ENCODE data around the gene LILRB4. TPM values are rescaled to one million over a fixed set of nuclear protein-coding genes. Genes with fewer than 3 reads are reported as not detected.
"Not testable (repeated sequence)": the region's sequence is repeated elsewhere in the genome, so short reads cannot be mapped to it uniquely, and the experiment has no call there.

LILRB4 gene
- total and polyA plus RNA-seq, 4 donors, result 1.9 to 5.0 (median 3.4) TPM

DNA sequence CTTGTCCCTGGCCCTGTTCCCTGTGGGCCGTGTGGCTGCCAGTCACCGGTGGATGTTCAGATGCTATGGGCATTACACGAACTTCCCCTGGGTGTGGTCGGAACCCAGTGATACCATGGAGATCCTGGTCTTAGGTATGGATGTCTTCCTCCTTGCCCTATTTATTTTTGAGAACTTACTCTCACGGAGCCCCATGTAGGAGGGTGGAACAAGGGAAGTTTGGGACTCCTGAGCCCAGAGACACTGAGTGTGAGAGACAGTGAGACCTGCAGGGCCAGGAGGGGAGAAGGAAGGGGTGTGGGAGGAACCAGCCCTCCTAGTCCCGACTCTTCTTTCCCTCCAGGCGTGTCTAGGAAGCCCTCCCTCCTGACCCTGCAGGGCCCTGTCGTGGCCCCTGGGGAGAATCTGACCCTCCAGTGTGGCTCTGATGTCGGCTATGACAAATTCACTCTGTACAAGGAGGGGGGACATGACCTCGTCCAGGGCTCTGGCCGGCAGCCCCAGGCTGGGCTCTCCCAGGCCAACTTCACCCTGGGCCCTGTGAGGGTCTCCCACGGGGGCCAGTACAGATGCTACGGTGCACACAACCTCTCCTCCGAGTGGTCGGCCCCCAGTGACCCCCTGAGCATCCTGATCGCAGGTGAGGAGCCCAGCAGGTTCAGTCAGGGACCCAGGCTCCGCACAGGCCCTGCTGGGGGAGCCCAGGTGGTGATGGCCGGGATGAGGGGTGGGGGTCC, 46.6 kb downstream of the LILRB4 start:
- Histone ChIP-seq H3K27ac (ENCODE audit: low read depth in 1 of 2, low read length in 2 of 2) (no peak overlapping the region), H3K4me1 (ENCODE audit: control insufficient read depth in 4 of 4, insufficient read depth in 4 of 4, low read length in 3 of 4) (no peaks in the 10 kb centered on the region), H3K4me3 (ENCODE audit: low read depth in 1 of 3, low read length in 3 of 3) (no peak overlapping the region), H3K9me3 (ENCODE audit: control insufficient read depth in 4 of 4, low read length in 3 of 4) (no peaks in the 10 kb centered on the region), H3K9ac (ENCODE audit: low read depth in 1 of 2, low read length in 2 of 2) (no peak overlapping the region), H3K36me3 (ENCODE audit: control insufficient read depth in 4 of 4, insufficient read depth in 3 of 4, low read depth in 1 of 4, low read length in 3 of 4) (no peaks in the 10 kb centered on the region), H3K27me3 (ENCODE audit: control insufficient read depth in 4 of 4, insufficient read depth in 4 of 4, low read length in 3 of 4) (no peaks in the 10 kb centered on the region)
- no peak for DNase-seq (ENCODE audit: low spot score)
- TF ChIP-seq EGR1 (IDR thresholded peaks at IDR 0.05; ENCODE audit: low read depth in 2 of 2) (no peak), FOXA2 (IDR thresholded peaks at IDR 0.05) (no peak), JUND (IDR thresholded peaks at IDR 0.05) (no peak), HNF4G (IDR thresholded peaks at IDR 0.05) (no peak), YY1 (IDR thresholded peaks at IDR 0.05) (no peak), FOXA1 (IDR thresholded peaks at IDR 0.05) (no peak), GABPA (IDR thresholded peaks at IDR 0.05 in 1 of 2, conservative IDR thresholded peaks at IDR 0.05 in 1 of 2) (no peak), TAF1 (conservative IDR thresholded peaks at IDR 0.05) (no peak), NR2F2 (IDR thresholded peaks at IDR 0.05) (no peak), RAD21 (IDR thresholded peaks at IDR 0.05) (no peak), SP1 (IDR thresholded peaks at IDR 0.05) (no peak), HNF4A (conservative IDR thresholded peaks at IDR 0.05) (no peak), RXRA (IDR thresholded peaks at IDR 0.05) (no peak)
- TF ChIP-seq, protein P1, sequence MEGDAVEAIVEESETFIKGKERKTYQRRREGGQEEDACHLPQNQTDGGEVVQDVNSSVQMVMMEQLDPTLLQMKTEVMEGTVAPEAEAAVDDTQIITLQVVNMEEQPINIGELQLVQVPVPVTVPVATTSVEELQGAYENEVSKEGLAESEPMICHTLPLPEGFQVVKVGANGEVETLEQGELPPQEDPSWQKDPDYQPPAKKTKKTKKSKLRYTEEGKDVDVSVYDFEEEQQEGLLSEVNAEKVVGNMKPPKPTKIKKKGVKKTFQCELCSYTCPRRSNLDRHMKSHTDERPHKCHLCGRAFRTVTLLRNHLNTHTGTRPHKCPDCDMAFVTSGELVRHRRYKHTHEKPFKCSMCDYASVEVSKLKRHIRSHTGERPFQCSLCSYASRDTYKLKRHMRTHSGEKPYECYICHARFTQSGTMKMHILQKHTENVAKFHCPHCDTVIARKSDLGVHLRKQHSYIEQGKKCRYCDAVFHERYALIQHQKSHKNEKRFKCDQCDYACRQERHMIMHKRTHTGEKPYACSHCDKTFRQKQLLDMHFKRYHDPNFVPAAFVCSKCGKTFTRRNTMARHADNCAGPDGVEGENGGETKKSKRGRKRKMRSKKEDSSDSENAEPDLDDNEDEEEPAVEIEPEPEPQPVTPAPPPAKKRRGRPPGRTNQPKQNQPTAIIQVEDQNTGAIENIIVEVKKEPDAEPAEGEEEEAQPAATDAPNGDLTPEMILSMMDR (IDR thresholded peaks at IDR 0.05; ENCODE audit: low read depth, low read length, missing input control), result no peak
- TF ChIP-seq, protein P2, sequence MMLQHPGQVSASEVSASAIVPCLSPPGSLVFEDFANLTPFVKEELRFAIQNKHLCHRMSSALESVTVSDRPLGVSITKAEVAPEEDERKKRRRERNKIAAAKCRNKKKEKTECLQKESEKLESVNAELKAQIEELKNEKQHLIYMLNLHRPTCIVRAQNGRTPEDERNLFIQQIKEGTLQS (IDR thresholded peaks at IDR 0.05), result no peak
- TF ChIP-seq, protein P3, sequence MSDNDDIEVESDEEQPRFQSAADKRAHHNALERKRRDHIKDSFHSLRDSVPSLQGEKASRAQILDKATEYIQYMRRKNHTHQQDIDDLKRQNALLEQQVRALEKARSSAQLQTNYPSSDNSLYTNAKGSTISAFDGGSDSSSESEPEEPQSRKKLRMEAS (IDR thresholded peaks at IDR 0.05), result no peak
- TF ChIP-seq, protein P4, sequence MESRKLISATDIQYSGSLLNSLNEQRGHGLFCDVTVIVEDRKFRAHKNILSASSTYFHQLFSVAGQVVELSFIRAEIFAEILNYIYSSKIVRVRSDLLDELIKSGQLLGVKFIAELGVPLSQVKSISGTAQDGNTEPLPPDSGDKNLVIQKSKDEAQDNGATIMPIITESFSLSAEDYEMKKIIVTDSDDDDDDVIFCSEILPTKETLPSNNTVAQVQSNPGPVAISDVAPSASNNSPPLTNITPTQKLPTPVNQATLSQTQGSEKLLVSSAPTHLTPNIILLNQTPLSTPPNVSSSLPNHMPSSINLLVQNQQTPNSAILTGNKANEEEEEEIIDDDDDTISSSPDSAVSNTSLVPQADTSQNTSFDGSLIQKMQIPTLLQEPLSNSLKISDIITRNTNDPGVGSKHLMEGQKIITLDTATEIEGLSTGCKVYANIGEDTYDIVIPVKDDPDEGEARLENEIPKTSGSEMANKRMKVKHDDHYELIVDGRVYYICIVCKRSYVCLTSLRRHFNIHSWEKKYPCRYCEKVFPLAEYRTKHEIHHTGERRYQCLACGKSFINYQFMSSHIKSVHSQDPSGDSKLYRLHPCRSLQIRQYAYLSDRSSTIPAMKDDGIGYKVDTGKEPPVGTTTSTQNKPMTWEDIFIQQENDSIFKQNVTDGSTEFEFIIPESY (IDR thresholded peaks at IDR 0.05), result no peak
- TF ChIP-seq, protein P5, sequence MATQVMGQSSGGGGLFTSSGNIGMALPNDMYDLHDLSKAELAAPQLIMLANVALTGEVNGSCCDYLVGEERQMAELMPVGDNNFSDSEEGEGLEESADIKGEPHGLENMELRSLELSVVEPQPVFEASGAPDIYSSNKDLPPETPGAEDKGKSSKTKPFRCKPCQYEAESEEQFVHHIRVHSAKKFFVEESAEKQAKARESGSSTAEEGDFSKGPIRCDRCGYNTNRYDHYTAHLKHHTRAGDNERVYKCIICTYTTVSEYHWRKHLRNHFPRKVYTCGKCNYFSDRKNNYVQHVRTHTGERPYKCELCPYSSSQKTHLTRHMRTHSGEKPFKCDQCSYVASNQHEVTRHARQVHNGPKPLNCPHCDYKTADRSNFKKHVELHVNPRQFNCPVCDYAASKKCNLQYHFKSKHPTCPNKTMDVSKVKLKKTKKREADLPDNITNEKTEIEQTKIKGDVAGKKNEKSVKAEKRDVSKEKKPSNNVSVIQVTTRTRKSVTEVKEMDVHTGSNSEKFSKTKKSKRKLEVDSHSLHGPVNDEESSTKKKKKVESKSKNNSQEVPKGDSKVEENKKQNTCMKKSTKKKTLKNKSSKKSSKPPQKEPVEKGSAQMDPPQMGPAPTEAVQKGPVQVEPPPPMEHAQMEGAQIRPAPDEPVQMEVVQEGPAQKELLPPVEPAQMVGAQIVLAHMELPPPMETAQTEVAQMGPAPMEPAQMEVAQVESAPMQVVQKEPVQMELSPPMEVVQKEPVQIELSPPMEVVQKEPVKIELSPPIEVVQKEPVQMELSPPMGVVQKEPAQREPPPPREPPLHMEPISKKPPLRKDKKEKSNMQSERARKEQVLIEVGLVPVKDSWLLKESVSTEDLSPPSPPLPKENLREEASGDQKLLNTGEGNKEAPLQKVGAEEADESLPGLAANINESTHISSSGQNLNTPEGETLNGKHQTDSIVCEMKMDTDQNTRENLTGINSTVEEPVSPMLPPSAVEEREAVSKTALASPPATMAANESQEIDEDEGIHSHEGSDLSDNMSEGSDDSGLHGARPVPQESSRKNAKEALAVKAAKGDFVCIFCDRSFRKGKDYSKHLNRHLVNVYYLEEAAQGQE (IDR thresholded peaks at IDR 0.05), result no peak
- 65% methylated on average over 18 of the region's 18 CpGs for WGBS

DNA sequence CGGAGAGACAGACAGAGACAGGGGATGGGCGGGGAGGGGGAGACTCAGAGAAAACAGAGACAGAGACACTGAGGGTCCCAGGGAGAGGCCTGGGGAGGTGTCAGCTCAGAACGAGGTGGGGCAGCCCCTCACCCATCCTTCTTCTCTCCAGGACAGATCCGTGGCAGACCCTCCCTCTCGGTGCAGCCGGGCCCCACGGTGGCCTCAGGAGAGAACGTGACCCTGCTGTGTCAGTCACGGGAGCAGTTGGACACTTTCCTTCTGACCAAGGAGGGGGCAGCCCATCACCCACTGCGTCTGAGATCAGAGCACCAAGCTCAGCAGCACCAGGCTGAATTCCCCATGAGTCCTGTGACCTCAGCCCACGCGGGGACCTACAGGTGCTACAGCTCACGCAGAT, 47.2 kb downstream of the LILRB4 start:
- DNase-seq (ENCODE audit: low spot score); H3K9ac ChIP-seq (ENCODE audit: low read depth in 1 of 2, low read length in 2 of 2); H3K36me3 ChIP-seq (ENCODE audit: control insufficient read depth in 4 of 4, insufficient read depth in 3 of 4, low read depth in 1 of 4, low read length in 3 of 4); H3K4me3 ChIP-seq (ENCODE audit: low read depth in 1 of 3, low read length in 3 of 3); H3K27me3 ChIP-seq (ENCODE audit: control insufficient read depth in 4 of 4, insufficient read depth in 4 of 4, low read length in 3 of 4); H3K27ac ChIP-seq (ENCODE audit: low read depth in 1 of 2, low read length in 2 of 2); H3K9me3 ChIP-seq (ENCODE audit: control insufficient read depth in 4 of 4, low read length in 3 of 4); H3K4me1 ChIP-seq (ENCODE audit: control insufficient read depth in 4 of 4, insufficient read depth in 4 of 4, low read length in 3 of 4): not testable (repeated sequence)
- WGBS, result 61% methylated on average over 13 of the region's 13 CpGs
